GM21576 (cell line): Measurements from ENCODE around the gene TBC1D8.

Experiments used
- ATAC-seq: cut with Tn5 transposase; IDR thresholded peaks from one replicate; pipeline ENCODE4 v1.9.1; 2021; ENCODE audit warnings: mild to moderate bottlenecking, moderate library complexity; ENCODE audit not compliant: unreplicated experiment

TBC1D8 gene

DNA sequence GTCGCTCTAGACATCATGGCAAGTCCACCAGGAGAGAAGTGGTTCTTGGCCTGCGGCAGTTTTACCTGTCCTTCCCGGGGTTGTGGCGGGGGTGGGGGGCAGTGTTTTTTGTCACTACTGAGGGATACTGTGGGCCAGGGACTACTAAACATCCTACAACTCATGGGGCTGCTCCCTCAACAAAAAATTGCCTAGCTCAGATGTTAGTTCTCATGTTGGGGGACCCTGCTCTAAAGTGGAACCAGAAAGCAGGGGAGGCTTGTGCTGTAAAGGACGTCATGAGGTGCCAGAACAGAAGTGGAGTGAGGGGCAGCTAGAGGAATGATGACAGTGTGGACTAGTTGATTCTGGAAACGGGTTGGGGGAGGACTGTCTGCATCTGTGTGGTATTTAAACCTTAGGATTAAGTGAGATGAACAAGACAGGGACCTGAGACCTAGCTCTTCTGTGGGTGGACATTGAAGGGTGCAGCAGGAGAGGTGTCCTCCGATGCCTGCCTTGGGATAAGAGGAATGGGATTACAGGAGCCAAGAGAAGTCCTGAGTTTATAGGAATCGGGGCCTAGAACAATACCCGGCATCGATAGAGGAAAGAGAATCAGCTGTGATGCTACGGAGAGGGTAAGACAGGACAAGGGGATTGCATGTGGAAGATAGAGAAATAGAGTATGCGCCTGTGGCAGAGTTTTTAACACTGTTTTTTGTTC lies 146.4 kb downstream of the TBC1D8 start:
- ATAC-seq = no peak

DNA sequence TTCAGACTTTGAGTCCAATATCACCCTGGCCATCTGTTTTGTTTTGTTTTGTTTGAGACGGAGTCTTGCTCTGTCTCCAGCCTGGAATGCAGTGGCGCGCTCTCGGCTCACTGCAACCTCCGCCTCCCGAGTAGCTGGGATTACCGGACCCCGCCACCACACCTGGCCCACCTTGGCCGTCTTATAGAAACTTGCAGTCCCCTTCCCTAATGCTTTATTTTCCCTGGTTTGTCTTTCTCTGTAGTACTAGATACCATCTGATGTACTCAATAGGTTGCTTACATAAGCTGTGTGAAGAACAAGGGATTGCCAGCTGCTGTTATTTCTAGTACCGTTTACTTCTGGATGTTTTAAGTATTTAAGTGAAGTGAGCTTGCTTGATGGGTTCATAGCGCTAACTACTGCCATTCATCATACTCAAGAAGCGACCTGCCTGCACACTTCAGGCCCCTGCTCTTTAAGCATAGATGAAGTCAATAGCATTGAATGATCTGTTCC lies 147.9 kb downstream of the TBC1D8 start:
- no peak for ATAC-seq

DNA sequence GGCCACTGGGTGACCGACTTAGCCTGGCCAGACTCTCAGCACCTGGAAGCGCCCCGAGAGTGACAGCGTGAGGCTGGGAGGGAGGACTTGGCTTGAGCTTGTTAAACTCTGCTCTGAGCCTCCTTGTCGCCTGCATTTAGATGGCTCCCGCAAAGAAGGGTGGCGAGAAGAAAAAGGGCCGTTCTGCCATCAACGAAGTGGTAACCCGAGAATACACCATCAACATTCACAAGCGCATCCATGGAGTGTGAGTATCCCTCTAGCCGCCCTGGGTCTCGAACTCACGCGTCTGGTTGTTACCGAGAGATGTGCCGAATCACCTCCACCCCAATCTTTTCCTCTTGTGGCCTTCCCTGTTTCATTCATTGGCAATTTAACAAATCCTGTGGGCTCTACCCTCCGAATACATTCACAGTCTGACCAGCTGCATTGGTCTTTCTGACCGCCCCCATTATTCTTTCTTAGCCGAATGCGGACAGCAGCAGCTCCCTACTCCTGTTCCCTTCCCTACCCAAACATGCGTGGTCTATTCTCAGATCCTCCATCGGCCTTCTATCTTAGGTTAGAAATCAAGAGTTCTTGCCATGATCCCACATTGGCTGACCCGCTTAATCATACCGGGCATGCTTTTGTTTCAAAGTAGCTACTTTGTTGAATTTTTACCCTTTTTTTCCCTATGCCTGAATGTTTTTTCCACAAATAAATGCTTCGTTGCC lies 148.5 kb downstream of the TBC1D8 start:
- ATAC-seq = no peak

DNA sequence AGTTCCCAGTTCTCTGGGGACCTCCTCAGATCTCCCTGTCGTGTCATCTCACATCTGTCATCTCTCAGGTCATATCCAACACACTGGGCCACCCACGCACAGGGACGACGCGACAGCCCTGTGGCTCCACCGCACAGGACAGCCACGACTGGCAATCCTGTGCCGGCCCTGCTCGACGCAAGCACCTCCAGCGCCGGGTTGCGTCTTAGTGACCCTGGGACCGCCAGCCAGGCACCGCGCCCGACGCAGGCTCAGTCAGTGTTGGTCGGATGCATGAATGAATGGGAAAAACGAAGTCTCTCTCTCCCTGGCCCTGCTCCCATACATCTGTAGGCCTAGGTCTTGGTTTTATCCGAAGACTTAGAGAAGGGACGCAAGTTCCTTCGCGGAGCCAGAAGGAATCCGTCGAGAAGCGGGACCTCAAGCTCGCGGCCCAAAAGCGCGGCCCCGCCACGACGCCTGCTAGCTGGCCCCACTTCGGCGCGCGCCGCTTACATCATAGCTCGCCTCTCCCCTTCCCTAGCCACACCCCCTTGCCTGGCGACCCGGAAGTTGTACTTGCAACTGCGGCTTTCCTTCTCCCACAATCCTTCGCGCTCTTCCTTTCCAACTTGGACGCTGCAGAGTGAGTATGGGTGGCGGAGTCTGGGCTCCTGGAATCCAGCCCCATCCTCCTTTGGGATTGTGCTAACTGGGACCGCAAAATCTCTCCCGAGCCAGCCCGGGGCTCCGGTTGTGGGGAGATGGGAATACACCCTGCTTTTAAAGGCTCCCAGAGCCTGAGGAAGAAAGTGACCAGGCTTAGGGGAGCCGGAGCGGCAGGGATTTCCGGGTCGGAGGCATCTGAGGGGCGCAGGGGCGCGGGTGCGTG lies 149.3 kb downstream of the TBC1D8 start, which contains the start of gene RPL31:
TSS of gene RPL31 (plus strand) at position 599 of the 871 bp plus-strand sequence. CDS start 413 bp downstream, outside the sequence.
- ATAC-seq = peak; percentile 98

DNA sequence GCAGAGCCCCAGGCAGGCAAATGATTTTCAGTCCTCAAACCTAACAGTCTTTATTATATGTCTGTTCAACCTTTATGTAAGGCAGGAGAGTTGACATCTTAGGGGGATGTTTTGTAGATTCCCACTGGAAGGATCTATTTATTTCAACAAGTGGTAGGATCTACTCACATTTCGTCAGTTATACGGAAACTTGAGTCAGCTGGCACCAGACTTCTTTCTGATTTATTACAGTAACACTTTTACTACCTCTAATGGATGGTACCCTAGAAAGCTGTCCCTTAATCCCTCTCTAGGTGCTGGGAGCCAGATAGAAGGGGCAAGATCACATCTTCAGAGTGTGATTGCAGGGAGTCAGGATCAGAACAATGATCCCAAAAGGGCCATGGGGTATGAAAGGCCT lies 151.2 kb downstream of the TBC1D8 start:
- no peak for ATAC-seq

DNA sequence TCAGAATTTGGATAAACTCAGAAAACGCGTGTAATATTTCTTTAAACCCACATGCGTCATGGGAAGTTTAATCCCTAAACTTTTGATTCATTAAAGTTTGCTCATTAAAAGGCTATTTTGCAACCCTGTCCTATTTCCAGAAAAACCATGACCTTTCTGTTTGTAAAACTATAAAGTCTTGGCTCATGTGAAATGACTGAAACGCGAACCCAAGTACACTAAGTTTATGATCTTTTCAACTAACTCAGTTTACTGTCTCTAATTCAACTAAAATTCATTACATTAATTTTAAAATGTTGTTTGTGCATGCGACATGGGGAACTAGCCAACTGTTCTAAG lies 153.0 kb downstream of the TBC1D8 start:
- ATAC-seq = no peak

DNA sequence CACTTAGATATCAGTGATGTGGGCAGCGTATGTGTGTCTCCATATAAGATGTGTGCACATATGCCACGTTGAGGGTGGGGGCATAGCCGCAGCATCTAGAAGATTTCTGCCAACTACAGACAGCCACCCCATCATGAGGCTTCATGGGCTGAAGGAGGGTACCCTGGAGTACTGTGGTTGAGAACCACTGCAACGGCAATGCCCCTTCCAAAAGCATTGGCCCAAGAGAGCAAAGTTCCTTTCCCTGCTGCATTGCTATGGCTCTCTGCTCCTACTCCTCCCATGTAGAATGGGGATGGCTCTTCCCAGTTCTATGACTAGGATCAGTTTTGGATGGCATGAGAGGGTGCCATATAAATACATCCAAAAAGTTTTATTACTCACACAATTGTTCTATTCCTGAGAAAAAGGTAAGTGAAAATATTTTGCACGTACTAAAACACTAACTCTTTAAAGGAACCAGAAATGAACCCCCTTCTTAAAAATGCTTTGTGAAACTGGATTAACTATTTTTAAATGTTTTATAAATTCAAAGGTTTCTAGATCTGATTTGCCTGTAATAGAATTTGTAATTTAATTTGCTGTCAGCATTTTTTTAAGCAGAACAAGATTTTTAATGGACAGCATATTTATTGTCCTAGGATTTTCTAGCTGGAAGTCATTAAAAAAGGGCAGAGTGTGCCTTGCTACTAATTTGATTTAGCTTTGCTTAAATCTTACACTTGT lies 153.5 kb downstream of the TBC1D8 start:
- ATAC-seq = no peak

DNA sequence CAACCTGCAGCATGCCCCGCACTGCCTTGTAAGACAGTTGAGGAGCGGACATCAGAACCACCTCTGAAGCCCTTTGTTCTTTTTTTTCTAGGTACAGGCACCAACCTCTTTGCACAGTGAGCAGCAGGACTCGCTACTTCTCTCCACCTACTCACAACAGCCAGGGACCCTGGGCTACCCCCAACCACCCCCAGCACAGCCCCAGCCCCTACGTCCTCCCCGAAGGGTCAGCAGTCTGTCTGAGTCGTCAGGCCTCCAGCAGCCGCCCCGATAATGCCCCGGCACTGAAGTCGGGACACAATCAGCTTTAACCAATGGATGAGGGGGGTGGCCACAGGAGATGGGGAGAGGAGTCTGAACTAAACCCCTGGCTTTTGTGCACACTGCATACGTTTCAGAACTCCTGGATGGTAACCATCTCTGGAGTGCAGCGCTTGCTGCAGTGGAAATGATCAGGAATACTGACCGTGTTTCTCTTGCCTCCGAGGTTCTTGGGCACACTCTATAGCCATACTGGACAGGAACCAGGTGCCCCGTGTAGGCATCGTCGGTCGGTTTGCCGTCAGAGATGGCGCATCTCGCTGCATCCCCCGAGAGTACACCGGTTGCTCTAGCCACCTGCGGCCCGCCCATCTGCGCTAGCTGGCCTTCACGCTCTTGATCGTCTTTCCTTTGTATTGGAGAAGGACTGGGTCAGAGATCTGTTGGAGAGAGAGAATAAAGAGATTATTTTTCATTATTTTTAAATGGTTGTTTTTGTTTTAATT lies 155.7 kb downstream of the TBC1D8 start:
- no peak for ATAC-seq

DNA sequence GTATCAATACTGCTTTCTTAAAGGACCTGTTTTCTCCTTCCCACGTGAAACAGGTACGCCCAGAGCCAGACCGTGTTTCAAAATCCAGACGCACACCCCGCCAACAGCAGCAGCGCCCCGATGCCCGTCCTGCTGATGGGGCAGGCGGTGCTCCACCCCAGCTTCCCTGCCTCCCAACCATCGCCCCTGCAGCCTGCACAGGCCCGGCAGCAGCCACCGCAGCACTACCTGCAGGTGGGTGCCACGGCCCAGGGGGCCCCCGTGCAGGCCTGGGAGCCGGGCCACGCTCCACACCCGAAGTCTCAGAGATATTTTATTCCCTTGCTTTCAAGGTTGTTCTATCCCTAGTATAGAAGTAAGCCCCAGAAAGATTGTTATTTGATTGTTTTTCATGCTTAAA lies 157.9 kb downstream of the TBC1D8 start:
- ATAC-seq = no peak

DNA sequence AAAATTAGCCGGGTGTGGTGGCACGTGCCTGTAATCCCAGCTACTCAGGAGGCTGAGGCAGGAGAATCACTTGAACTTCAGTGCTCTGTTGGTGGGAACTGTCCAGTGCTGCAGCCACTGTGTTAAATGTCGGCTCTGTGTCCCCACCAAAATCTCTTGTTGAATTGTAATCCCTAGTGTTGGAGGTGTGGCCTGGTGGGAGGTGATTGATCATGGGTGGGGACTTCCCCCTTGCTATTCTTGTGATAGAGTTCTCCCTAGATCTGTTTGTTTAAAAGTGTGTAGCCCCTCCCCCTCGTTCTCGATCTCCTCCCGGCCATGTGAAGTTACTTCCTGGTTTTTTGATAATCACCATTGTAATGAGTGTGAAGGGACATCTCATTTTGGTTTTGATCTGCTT lies 158.9 kb downstream of the TBC1D8 start:
- no peak for ATAC-seq

DNA sequence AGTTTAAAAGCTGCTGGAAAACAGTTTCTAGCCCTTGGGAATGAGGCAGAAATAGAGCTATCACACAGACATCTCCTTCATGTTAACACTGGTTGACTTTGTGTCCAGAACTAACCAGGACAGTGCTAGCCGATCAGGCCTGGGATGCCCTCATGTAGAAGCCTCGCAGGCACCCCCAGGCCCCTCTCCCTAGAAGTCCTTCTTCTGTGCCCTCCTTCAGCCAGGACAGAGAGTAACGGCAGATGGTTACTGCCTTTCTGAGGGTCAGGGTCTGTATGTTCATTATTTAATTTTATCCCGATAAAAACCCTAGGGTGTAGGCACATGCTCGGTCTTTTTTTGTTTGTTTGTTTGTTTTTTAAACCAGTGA lies 159.8 kb downstream of the TBC1D8 start:
- ATAC-seq = no peak

DNA sequence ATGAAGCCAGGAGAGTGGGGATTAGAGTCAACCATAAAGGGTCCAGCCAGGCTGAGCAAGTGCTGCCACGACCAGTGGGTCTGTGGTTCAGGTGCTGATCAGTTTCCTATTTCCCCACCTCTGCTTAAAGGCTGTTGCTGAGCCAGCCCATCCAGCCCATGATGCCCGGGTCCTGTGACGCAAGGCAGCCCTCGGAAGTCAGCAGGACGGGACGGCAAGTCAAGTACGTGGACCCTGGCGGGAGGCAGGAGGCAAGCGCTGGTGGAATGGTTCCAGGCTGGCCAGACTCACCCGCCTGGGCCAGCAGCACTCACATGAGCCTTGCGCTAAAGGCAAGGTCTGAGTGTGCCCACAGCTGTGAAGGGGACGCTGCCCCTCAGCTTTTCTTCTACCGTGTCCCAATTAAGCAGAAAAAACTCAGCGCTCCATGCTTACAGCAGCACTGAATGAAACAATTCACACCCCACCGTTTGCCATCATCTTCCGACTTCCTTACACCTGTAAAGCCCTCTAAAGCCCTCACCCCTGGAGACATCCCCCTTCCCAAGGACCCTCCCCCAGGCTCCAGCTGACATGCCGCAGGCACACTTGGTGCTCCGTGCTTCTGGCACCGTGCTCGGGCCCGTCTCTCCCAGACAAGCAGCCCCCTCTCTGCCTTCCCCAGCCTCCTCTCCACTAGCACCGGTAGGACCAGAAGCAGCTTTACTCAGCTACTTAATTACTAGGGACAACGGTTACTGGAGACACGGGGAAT lies 160.4 kb downstream of the TBC1D8 start:
- ATAC-seq = no peak

DNA sequence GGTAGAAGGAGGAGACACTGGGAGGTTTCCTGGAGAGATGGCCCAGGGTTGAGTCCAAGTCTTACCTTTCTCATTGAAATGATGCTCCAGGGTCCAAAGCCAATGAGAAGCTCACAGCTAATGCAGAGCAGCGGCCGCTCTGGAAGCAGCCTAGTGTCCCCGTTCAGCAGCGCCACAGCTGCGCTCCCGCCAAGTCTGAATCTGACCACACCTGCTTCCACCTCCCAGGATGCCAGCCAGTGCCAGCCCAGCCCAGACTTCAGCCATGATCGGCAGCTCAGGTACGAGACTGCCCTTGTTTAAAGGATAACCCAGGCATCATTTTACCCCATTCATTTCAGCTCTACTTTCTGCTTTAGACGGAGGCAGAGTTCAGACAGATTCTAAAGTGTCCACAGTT lies 161.0 kb downstream of the TBC1D8 start:
- ATAC-seq = no peak

DNA sequence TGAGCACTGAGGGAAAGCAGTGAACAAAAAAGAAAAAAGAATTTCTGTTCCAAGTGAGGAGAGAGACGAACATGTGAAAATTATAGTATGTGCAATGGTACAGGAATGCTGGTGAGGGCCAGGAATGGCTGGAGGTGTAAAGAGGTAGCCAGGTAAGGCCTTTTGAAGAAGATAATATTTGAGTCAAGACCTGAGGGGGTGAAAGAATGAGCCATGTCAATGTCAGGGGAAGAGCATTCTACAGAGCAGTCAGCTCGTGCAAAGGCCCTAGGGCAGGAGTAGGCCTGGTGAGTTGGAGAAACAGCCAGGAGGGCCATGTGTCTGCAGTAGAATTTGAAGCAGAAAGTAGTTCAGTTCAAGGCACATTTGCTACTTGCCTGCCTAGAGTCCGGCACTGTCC lies 161.5 kb downstream of the TBC1D8 start:
- no peak for ATAC-seq

DNA sequence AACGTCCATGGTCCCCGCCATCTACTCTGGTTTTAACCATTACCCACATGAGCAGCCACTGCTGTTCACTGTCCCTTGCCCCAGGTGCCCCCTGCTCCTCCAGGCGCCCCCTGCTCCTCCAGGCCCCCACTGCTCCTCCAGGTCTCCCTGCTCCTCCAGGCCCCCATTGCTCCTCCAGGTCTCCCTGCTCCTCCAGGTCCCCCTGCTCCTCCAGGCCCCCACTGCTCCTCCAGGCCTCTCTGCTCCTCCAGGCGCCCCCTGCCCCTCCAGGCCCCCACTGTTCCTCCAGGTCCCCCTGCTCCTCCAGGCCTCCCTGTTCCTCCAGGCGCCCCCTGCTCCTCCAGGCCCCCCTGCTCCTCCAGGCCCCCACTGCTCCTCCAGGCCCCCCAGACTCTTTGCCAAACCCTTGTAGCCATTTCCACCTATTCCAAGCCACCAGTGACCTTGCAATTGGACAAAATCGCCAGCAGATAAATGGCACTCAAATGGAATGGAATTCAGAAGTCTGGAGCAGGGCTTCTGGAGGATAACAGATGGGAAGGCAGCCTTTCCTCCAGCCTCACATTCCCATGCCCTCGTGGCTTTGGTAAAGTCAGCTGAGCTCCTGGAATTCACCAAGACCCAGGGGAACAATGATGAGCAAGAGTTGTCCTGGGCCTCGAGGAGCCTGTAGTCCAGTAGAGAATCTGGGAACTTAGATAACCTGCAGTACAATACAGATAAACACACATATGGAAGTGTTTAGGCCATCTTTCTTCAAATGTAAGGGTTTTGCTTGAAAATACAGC lies 162.4 kb downstream of the TBC1D8 start:
- no peak for ATAC-seq

DNA sequence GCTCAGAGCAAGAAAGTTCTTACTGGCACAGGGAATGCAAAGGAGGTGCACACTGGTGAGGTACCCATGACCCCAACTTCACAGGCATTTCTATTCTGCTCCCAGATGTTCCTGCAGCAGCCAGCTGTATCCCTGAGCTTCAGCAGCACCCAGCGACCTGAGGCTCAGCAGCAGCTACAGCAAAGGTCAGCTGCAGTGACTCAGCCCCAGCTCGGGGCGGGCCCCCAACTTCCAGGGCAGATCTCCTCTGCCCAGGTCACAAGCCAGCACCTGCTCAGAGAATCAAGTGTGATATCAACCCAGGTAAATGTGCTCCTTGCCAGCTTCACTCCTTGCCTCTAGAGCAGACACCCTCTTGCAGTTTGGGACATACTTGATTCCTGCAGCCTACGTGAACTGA lies 163.2 kb downstream of the TBC1D8 start:
- ATAC-seq = no peak

DNA sequence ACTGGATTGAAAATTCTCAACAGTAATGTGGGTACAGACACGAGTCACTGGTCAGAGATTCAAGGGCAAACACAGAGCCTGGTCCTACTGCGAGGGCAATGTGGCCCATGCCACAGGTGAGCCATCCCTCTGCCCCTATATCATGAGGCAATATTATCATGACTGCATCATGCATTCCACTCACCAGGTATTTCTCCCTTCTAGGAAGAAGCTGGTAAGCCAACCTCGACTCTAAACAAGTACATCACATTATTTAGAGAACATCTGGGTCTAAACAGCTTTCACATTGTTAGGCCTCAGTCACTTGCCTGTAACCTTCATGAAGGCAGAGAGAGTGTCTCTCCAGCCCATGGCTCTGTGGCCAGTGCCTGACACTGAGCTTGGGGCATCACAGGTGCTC lies 163.6 kb downstream of the TBC1D8 start:
- ATAC-seq = no peak

DNA sequence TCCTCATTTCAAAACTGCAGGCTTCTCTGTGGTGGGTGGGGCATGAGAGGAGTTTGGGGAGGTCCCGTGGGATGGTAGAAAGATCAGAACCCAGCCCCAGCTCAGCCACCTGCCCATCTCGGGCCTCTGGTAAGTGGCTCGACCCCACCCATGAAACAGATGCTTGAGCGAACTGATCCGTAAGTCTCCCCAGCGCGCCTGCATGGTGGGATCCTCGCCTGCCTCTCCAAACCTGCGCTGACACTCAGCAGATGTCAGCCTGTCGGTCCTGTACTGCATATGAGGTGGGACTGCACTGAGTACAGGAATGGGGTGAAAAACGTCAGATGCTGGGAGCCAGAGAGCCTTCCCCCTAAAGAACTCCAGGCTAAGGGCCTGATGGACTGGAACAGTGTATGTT lies 165.0 kb downstream of the TBC1D8 start:
- no peak for ATAC-seq

DNA sequence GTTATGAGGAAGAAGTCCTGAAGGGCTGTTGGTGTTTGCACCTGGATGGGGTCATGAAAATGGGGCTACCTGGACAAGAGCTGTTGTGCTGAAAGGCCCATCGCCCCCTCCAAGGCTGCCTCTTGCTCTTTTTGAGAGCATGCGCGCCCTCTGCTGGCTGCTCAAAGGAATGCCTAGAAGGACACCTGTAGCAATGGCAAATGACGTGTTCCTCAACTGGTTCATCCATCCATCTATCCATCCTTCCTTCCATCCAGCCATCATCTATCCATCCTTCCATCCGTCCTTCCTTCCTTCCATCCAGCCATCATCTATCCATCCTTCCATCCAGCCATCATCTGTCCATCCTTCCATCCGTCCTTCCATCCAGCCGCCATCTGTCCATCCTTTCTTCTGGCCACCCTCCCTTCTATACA lies 166.3 kb downstream of the TBC1D8 start:
- peak; percentile 67 for ATAC-seq
